Vagina (tissue), 2 donors: ENCODE results near the gene MINDY4. TPM values are rescaled to one million over a fixed set of nuclear protein-coding genes. Genes with fewer than 3 reads are reported as not detected.

Experiments
- DNase-seq, 2 donors: peaks; one replicate each; pipeline ENCODE4 v3.0.0-alpha.2; 2017; ENCODE audit errors: extremely low spot score in 2 of 2
- H3K27ac ChIP-seq: fragments of 200-600 bp; sonication (generic); one replicate; pipeline ENCODE4 v1.5.1; 2019
- H3K27me3 ChIP-seq: fragments of 200-600 bp; sonication (generic); one replicate; pipeline ENCODE4 v1.5.1; 2019
- H3K36me3 ChIP-seq, 2 donors: fragments of 200-600 bp; sonication (generic); one replicate each; pipeline ENCODE4 v1.5.1; 2017 to 2019
- H3K4me1 ChIP-seq: fragments of 200-600 bp; sonication (generic); one replicate; pipeline ENCODE4 v1.5.1; 2019
- H3K4me3 ChIP-seq, 2 donors: fragments of 200-600 bp; sonication (generic); 1 replicate in 1 of 2; 2 replicates in 1 of 2; pipeline ENCODE4 v1.5.1; 2016 to 2019
- H3K9me3 ChIP-seq: fragments of 200-600 bp; sonication (generic); one replicate; pipeline ENCODE4 v1.5.1; 2019
- CTCF ChIP-seq, 3 experiments: fragments of 450-650 bp in 2 of 3; fragments of 200-600 bp in 1 of 3; sonication (generic) in 1 of 3; IDR thresholded peaks; one replicate each; pipeline ENCODE4 v1.5.1; 2017 to 2019; ENCODE audit warnings: antibody characterized with exemption in 3 of 3, mild to moderate bottlenecking in 2 of 3, moderate library complexity in 2 of 3
- POLR2A ChIP-seq, 2 donors: fragments of 450-650 bp; IDR thresholded peaks; one replicate each; pipeline ENCODE4 v1.6.1; 2017; ENCODE audit warnings: antibody characterized with exemption in 2 of 2, mild to moderate bottlenecking in 2 of 2, moderate library complexity in 2 of 2
- POLR2AphosphoS5 ChIP-seq, 2 donors: sonication (generic); formaldehyde crosslinking; IDR thresholded peaks; one replicate each; pipeline ENCODE4 v1.9.0; 2017; ENCODE audit warnings: antibody characterized with exemption in 2 of 2, mild to moderate bottlenecking in 2 of 2, low read depth in 1 of 2; ENCODE audit not compliant: insufficient read depth in 1 of 2
- intact Hi-C: fragments of 100-400 bp; cut with DNase I; formaldehyde crosslinking; loops from one replicate; pipeline ENCODE4 v1.15.1; 2023
- total RNA-seq: library from RNA; depleted of rRNA; stranded (reverse); fragments of >200 nt; gene quantifications from one replicate; pipeline ENCODE4 v1.2.3, GENCODE V29; 2016

Gene MINDY4
- total RNA-seq, 1 donor from 2014 or later = 10.3 TPM

- Histone ChIP-seq H3K27me3 (no peaks in the 10 kb centered on the region), H3K36me3 (no peaks in the 10 kb centered on the region), H3K9me3 (no peaks in the 10 kb centered on the region), H3K4me1 (peaks cover 14% of the 10 kb centered on the region), H3K27ac (no peak overlapping the region), H3K4me3 (no peak overlapping the region)
- TF ChIP-seq POLR2AphosphoS5 (IDR thresholded peaks at IDR 0.05; ENCODE audit: insufficient read depth in 1 of 2, low read depth in 1 of 2) (no peak), POLR2A (IDR thresholded peaks at IDR 0.05) (no peak), CTCF (IDR thresholded peaks at IDR 0.05) (no peak)
- no peak for DNase-seq
- intact Hi-C loops = no loop called here
Observed at GRCh38 chr7:30791114-30791513, 19.9 kb downstream of the MINDY4 start.

GRCh38 chr7:30795161-30795948 lies 24.1 kb downstream of the MINDY4 start:
- Histone ChIP-seq H3K4me3 (no peak overlapping the region), H3K9me3 (no peaks in the 10 kb centered on the region), H3K36me3 (no peaks in the 10 kb centered on the region), H3K4me1 (peaks cover 47% of the 10 kb centered on the region), H3K27ac (peak overlapping the region; percentile 65), H3K27me3 (no peaks in the 10 kb centered on the region)
- intact Hi-C loops = no loop called here
- no peak for TF ChIP-seq POLR2AphosphoS5 (IDR thresholded peaks at IDR 0.05; ENCODE audit: insufficient read depth in 1 of 2, low read depth in 1 of 2)
- no peak for TF ChIP-seq POLR2A (IDR thresholded peaks at IDR 0.05)
- TF ChIP-seq CTCF (IDR thresholded peaks at IDR 0.05) = no peak
- DNase-seq = no peak

- Histone ChIP-seq H3K4me1 (peaks cover 56% of the 10 kb centered on the region), H3K27me3 (no peaks in the 10 kb centered on the region), H3K4me3 (no peak overlapping the region), H3K27ac (peak overlapping the region; percentile 65), H3K36me3 (no peaks in the 10 kb centered on the region), H3K9me3 (no peaks in the 10 kb centered on the region)
- intact Hi-C loops = no loop called here
- TF ChIP-seq POLR2A (IDR thresholded peaks at IDR 0.05) (no peak), POLR2AphosphoS5 (IDR thresholded peaks at IDR 0.05; ENCODE audit: insufficient read depth in 1 of 2, low read depth in 1 of 2) (peak in 1 of 2 donors; percentile 88), CTCF (IDR thresholded peaks at IDR 0.05) (no peak)
- DNase-seq = no peak
Observed at GRCh38 chr7:30796105-30796869, 25.1 kb downstream of the MINDY4 start.

- DNase-seq = peak in 1 of 2 donors; percentile 37
- Histone ChIP-seq H3K27me3 (no peaks in the 10 kb centered on the region), H3K4me1 (peaks cover 57% of the 10 kb centered on the region), H3K27ac (peak overlapping the region; percentile 4), H3K9me3 (no peaks in the 10 kb centered on the region), H3K36me3 (no peaks in the 10 kb centered on the region), H3K4me3 (no peak overlapping the region)
- no peak for TF ChIP-seq CTCF (IDR thresholded peaks at IDR 0.05)
- TF ChIP-seq POLR2AphosphoS5 (IDR thresholded peaks at IDR 0.05; ENCODE audit: insufficient read depth in 1 of 2, low read depth in 1 of 2) = no peak
- TF ChIP-seq POLR2A (IDR thresholded peaks at IDR 0.05) = no peak
- intact Hi-C loops = no loop called here
Observed at GRCh38 chr7:30797176-30798040, 26.2 kb downstream of the MINDY4 start.
